ENCODE measurements around the gene CDH11.

Gene CDH11

GRCh38 chr16:65062736-65063583, 58.9 kb downstream of the CDH11 start:
- H3K9me3 ChIP-seq (ENCODE audit: severe bottlenecking): no peaks in the 10 kb centered on the region
- H3K27ac ChIP-seq (ENCODE audit: poor library complexity, severe bottlenecking): no peak overlapping the region
- TF ChIP-seq CTCF (IDR thresholded peaks at IDR 0.05; ENCODE audit: poor library complexity, severe bottlenecking): no peak
- no peak for DNase-seq (ENCODE audit: low spot score)
- no peaks in the 10 kb centered on the region for H3K4me1 ChIP-seq (ENCODE audit: insufficient read depth, poor library complexity, severe bottlenecking)
- H3K4me3 ChIP-seq (ENCODE audit: severe bottlenecking): no peak overlapping the region
- no peak for ATAC-seq (ENCODE audit: low read depth)
- H3K36me3 ChIP-seq (ENCODE audit: low read depth): no peaks in the 10 kb centered on the region
- no peaks in the 10 kb centered on the region for H3K27me3 ChIP-seq (ENCODE audit: insufficient read depth, poor library complexity, severe bottlenecking)

GRCh38 chr16:65061935-65062518, 59.8 kb downstream of the CDH11 start:
- no peak overlapping the region for H3K27ac ChIP-seq (ENCODE audit: poor library complexity, severe bottlenecking)
- no peaks in the 10 kb centered on the region for H3K4me1 ChIP-seq (ENCODE audit: insufficient read depth, poor library complexity, severe bottlenecking)

GRCh38 chr16:65061263-65061662, 60.6 kb downstream of the CDH11 start:
- no peaks in the 10 kb centered on the region for H3K9me3 ChIP-seq (ENCODE audit: severe bottlenecking)
- H3K27me3 ChIP-seq (ENCODE audit: insufficient read depth, poor library complexity, severe bottlenecking): no peaks in the 10 kb centered on the region
- no peaks in the 10 kb centered on the region for H3K4me1 ChIP-seq (ENCODE audit: insufficient read depth, poor library complexity, severe bottlenecking)
- no peaks in the 10 kb centered on the region for H3K36me3 ChIP-seq (ENCODE audit: low read depth)
- H3K27ac ChIP-seq (ENCODE audit: poor library complexity, severe bottlenecking): no peak overlapping the region
- ATAC-seq (ENCODE audit: low read depth) (no peak), DNase-seq (ENCODE audit: low spot score) (no peak)
- H3K4me3 ChIP-seq (ENCODE audit: severe bottlenecking): no peak overlapping the region
- no peak for TF ChIP-seq CTCF (IDR thresholded peaks at IDR 0.05; ENCODE audit: poor library complexity, severe bottlenecking)

More at GRCh38 chr16:65061935-65062518, 59.8 kb downstream of the CDH11 start:
- Histone ChIP-seq H3K27me3 (ENCODE audit: insufficient read depth, poor library complexity, severe bottlenecking) (no peaks in the 10 kb centered on the region), H3K36me3 (ENCODE audit: low read depth) (no peaks in the 10 kb centered on the region), H3K9me3 (ENCODE audit: severe bottlenecking) (no peaks in the 10 kb centered on the region), H3K4me3 (ENCODE audit: severe bottlenecking) (no peak overlapping the region)
- no peak for TF ChIP-seq CTCF (IDR thresholded peaks at IDR 0.05; ENCODE audit: poor library complexity, severe bottlenecking)
- no peak for ATAC-seq (ENCODE audit: low read depth)
- DNase-seq (ENCODE audit: low spot score): no peak

DNA sequence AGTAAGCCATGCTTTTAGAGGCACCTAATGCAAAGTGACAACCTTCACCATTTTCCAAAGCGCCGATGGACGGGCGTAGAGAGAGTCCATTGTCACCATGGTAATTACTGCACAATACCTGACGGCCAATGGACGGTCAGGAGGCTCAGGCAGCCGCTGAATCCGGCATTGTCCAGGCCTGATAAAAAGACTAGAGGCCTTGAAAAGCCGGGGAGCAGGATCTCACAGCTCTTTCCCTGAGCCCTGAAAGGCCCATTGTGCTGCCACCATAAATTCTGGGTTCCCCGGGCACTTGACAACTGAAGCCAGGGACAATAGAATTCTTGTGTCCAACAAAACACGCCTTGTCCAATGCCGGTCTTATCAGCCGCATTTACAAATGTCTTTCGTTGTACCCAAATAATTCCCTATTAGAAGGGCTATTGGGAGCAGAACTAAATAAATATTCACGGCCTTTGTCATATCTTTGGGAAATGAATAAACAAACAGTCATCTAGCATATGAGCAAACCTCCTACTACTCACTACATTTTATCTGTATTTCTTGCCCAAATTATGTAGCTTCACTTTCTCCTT, 62.4 kb downstream of the CDH11 start:
- ATAC-seq (ENCODE audit: low read depth): no peak
- H3K27me3 ChIP-seq (ENCODE audit: insufficient read depth, poor library complexity, severe bottlenecking): no peaks in the 10 kb centered on the region
- H3K27ac ChIP-seq (ENCODE audit: poor library complexity, severe bottlenecking): no peak overlapping the region
- no peaks in the 10 kb centered on the region for H3K4me1 ChIP-seq (ENCODE audit: insufficient read depth, poor library complexity, severe bottlenecking)
- no peak overlapping the region for H3K4me3 ChIP-seq (ENCODE audit: severe bottlenecking)
- no peaks in the 10 kb centered on the region for H3K36me3 ChIP-seq (ENCODE audit: low read depth)
- H3K9me3 ChIP-seq (ENCODE audit: severe bottlenecking): no peaks in the 10 kb centered on the region
- no peak for DNase-seq (ENCODE audit: low spot score)
- TF ChIP-seq CTCF (IDR thresholded peaks at IDR 0.05; ENCODE audit: poor library complexity, severe bottlenecking): no peak
